T-helper 22 cell (primary cell): ENCODE results near the gene TRPV4.
"Not testable (repeated sequence)": the region's sequence is repeated elsewhere in the genome, so short reads cannot be mapped to it uniquely, and the experiment has no call there.

Source experiments
- DNase-seq: peaks from one replicate; pipeline ENCODE4 v3.0.0-alpha.2; 2020; ENCODE audit warnings: low read depth

The TRPV4 gene

GRCh38 chr12:109833307-109834189 lies at the start of gene TRPV4:
TRPV4 (minus strand) TSS chr12:109833398; CDS start chr12:109814796, 18,602 bp downstream.
- DNase-seq = no peak

- no peak for DNase-seq
These were observed 48.6 kb upstream of the TRPV4 start for GRCh38 chr12:109881752-109882151.

- no peak for DNase-seq
These were observed 47.7 kb upstream of the TRPV4 start for GRCh38 chr12:109880938-109881337.

GRCh38 chr12:109880043-109880931 lies 47.1 kb upstream of the TRPV4 start, which contains the start of gene GLTP:
GLTP (minus strand) TSS chr12:109880541; CDS start chr12:109880374, 167 bp downstream.
- peak; percentile 79 for DNase-seq

GRCh38 chr12:109879351-109880042 lies 46.3 kb upstream of the TRPV4 start:
- DNase-seq = no peak

GRCh38 chr12:109878749-109879148 lies 45.6 kb upstream of the TRPV4 start:
- DNase-seq = no peak

- DNase-seq = no peak
These were observed 45.0 kb upstream of the TRPV4 start for GRCh38 chr12:109878247-109878625.

GRCh38 chr12:109877504-109878246 lies 44.5 kb upstream of the TRPV4 start:
- DNase-seq = no peak

- no peak for DNase-seq
These were observed 43.2 kb upstream of the TRPV4 start for GRCh38 chr12:109876406-109876805.

- no peak for DNase-seq
These were observed 42.5 kb upstream of the TRPV4 start for GRCh38 chr12:109875572-109876131.

- no peak for DNase-seq
These were observed 40.5 kb upstream of the TRPV4 start for GRCh38 chr12:109873653-109874052.

GRCh38 chr12:109871668-109872314 lies 38.6 kb upstream of the TRPV4 start:
- DNase-seq = no peak

- DNase-seq = no peak
These were observed 37.5 kb upstream of the TRPV4 start for GRCh38 chr12:109870648-109871047.

GRCh38 chr12:109868182-109869051 lies 35.2 kb upstream of the TRPV4 start:
- no peak for DNase-seq

- no peak for DNase-seq
These were observed 31.7 kb upstream of the TRPV4 start for GRCh38 chr12:109864916-109865315.

- no peak for DNase-seq
These were observed 30.9 kb upstream of the TRPV4 start for GRCh38 chr12:109863847-109864712.

GRCh38 chr12:109862491-109862890 lies 29.3 kb upstream of the TRPV4 start:
- not testable (repeated sequence) for DNase-seq

GRCh38 chr12:109861689-109862314 lies 28.6 kb upstream of the TRPV4 start:
- no peak for DNase-seq
